HG03571 (cell line): ENCODE measurements around the gene BOLL.
"Not testable (repeated sequence)": the region's sequence is repeated elsewhere in the genome, so short reads cannot be mapped to it uniquely, and the experiment has no call there.

ENCODE experiments used
- ATAC-seq: cut with Tn5 transposase; IDR thresholded peaks from one replicate; pipeline ENCODE4 v1.9.1; 2021; ENCODE audit not compliant: unreplicated experiment

Gene BOLL

DNA sequence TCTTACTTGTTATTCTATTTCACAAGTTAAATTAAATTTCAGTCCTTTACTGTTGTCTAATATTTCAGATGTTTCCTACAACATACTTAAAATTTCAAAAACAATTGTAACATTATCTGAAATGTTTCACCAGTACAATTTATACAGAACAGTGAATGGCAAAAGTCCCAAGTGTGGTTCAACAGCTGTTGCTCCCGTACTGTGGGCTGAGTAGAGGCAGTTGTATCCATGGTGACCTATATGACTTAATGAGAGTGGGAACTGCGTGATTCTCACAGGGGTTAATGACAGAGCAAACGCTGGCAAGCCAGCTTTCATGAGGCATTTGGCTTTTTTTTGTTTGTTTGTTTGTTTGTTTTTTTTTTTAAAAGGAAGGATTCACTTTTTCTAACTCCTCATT lies 13.9 kb upstream of the BOLL start:
- no peak for ATAC-seq

DNA sequence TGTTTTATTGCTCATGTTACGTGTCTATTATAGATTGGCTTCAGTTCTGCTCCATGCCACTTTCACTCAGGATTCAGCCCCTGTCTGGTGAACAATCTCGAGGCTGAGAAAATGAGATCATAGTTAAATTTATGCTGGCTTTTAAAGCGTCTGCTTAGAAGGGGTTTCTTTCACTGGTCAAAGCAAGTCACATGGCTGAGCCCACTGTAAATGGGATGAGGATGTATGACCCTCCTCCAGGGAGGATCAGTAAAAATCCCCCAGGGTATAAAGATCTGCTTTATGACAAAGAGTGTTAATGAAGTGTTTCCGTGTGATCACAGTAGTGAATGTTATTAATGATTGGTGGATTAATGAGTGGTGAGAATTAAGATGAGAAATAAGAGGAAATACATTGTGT lies 13.1 kb upstream of the BOLL start:
- ATAC-seq, result no peak

GRCh38 chr2:197795277-197795676 lies 10.2 kb upstream of the BOLL start:
- no peak for ATAC-seq

- no peak for ATAC-seq
These were observed 8.3 kb upstream of the BOLL start for GRCh38 chr2:197793456-197793855.

DNA sequence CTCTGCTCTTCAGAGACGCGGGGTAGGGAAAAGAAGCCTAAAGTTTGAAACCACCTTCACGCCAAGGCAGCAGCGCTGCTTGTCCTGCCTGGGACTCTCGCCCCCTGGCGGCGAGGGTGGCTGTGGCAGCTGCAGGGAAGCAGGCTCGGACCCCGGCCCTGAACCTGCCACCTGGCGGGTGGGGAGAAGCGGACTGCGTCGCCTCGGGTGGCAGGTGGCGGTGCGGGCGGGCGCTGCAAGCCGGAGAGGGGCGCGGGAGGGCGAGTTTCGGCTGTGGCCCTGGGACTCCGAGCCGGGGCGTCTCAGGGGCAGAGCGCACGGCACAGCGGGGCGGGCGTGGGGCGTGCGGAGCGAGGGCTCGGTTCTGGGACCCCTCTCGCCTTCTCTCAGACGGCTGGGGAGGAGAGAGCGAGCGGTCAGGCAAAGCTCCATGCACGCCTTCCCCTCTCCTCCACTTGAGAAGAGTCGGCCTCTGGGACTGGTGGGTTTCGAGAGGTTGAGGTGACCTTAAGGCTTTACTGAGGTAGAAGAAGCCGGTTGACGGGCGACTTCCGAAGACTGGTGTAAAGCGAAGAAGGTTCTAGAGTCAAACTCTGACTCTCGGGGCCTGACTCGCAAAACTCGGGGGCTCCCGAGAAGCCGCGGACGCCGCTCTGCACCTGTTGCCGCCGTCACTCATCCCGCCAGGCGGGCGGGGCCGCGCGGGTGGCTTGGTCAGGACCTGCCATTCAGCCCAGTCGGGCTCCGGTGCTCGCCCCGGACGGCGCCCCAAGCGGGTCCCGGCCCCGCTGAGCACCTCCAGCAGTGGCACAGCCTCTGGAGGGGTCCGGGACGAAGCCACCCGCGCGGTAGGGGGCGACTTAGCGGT lies 1.1 kb upstream of the BOLL start:
- ATAC-seq, result peak; percentile 72

DNA sequence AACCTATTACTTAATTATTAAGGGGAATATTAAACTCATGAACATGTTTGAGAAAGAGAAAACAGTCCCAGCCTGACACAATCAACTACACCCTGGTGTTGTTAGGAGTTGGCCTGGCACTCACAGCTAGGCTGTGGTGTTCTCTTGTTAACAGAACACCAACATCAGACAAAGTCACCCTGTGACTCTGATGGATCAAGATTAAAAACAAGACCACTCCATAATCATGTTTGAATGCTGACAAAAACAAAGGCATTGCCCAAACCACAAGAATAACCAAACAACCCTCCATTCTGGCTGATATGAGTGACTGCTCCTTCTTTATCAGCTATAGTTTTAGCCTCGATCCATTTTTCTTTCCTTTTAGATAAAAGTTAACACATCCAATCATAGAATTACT lies 3.0 kb downstream of the BOLL start:
- ATAC-seq, result no peak

DNA sequence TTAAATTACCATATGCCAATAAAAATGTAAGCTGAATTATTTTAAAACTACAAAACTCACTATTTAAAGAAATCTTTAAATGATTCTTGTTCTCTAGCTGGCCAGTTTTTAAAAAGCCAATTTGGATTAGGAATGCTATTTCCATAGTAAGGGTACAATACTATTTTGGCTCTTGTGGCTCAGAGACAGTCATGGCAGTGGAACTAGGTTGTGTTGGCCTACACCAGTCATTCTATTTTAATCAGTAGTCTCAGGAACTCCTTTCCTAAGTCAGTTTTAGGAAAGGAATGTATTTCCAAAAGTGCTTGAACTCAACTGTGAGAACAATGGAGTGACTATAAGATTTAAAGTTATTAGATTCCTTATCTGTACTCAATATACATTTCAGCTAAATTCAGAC lies 5.9 kb downstream of the BOLL start:
- no peak for ATAC-seq

- ATAC-seq, result no peak
These were observed 7.2 kb downstream of the BOLL start for GRCh38 chr2:197777823-197778407.

DNA sequence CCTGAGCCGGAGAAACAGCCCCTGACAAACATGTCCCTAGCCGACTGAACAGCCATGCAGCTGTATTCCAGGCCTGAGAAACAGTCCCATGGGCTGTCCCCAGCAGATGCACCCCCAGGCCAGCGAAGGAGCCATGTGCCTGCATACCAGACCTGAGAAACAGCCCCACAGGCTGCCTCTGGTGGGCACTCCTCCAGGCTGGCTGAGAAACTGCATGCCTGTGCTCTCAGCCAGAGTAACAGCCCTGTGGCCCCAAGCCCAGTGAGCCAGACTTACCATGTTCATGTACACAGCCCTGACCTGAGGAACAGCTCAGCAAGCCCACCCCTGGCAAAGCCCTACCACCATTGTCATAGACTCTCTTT lies 24.8 kb downstream of the BOLL start:
- ATAC-seq, result no peak

GRCh38 chr2:197759625-197760292 lies 25.4 kb downstream of the BOLL start:
- ATAC-seq, result no peak

GRCh38 chr2:197759013-197759412 lies 26.1 kb downstream of the BOLL start:
- no peak for ATAC-seq

GRCh38 chr2:197740200-197740599 lies 44.9 kb downstream of the BOLL start:
- ATAC-seq, result no peak

DNA sequence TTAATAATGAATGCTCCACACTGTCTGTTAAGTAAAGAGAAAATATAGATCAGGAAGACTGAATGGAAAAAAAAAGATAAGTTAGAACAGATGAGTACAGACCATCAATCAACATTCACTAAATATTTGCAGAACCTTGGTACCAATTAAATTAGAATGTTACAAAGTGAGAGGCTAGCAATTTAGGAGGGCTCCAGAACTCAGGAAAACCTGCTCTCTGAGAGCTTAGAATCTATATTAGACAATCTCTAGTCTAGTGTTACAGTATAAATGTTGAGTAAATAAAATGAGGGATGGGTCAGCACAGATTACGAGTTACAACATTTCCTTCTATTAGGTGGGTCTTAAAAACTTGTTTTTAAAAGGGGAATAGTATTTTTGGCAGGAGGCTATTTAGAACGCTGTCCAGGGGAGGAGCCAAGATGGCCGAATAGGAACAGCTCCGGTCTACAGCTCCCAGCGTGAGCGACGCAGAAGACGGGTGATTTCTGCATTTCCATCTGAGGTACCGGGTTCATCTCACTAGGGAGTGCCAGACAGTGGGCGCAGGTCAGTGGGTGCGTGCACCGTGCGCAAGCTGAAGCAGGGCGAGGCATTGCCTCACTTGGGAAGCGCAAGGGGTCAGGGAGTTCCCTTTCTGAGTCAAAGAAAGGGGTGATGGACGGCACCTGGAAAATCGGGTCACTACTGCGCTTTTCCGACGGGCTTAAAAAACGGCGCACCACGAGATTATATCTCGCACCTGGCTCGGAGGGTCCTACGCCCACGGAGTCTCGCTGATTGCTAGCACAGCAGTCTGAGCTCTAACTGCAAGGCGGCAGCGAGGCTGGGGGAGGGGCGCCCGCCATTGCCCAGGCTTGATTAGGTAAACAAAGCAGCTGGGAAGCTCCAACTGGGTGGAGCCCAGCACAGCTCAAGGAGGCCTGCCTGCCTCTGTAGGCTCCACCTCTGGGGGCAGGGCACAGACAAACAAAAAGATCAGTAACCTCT lies 56.3 kb downstream of the BOLL start:
- not testable (repeated sequence) for ATAC-seq

DNA sequence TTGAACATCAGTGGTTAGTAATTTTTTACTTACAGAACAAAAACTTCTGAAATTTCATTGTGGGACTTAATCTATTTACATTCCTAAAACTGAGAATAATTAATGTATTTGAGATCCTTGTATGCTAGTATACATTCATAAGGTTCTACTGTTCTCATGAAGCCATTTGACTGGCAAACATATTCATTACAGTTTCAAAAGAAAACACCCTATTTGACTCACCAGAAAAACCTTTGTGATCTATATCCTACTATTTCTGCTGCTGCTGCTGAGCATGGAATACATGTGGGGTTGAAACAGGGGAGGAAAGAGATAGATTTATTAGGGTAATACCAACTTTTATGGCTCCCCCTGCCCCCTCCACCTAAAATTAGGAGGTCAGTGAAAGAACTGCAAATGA lies 58.1 kb downstream of the BOLL start:
- ATAC-seq, result no peak

DNA sequence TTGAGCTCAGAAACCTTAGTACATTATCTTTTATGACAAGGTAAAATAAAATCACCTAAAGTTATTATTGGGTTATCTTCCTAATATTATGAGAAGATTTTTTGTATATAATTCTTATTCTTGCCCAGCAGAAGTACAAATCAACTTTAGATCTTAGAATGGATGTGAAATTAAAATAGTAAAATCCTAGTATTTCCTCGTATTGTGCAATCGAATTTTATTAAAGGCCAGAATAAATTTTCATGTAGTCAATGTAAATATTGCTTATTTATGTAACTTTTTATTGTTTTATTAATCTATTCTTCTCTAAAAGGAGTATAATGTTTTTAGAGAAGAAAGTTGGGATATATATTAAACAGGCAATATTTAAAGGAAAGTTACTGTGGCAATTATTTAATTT lies 67.3 kb downstream of the BOLL start:
- no peak for ATAC-seq

- ATAC-seq, result no peak
These were observed 71.8 kb downstream of the BOLL start for GRCh38 chr2:197713271-197713670.

DNA sequence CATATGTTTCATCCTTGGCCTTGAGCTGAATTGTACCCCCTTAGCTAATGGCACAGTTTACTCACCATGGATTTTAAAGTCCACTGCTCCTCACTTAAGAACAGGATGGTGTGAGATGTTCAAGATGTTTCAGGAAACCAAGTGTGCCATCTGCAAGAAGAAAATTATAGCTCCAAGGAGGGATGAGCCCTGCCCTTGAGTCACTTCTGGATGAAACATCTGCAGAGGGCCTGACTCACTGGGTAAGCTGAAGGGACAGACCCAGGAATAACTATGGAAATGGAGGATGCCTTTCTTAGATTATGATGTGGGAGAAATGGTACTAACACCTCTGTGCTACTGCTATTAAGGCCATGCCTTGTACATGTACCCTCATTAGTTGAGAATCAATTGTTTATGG lies 73.5 kb downstream of the BOLL start:
- no peak for ATAC-seq

- peak; percentile 63 for ATAC-seq
These were observed 74.6 kb downstream of the BOLL start for GRCh38 chr2:197710424-197711042.

GRCh38 chr2:197709140-197709539 lies 76.0 kb downstream of the BOLL start:
- ATAC-seq, result not testable (repeated sequence)

- no peak for ATAC-seq
These were observed 76.8 kb downstream of the BOLL start for GRCh38 chr2:197708331-197708730.
